ENCODE measurements around the gene INTS4.
A peak's percentile ranks its signal among the peaks of the same experiment; 100 is the strongest.
"Not testable (repeated sequence)": the region's sequence is repeated elsewhere in the genome, so short reads cannot be mapped to it uniquely, and the experiment has no call there.

Gene INTS4

DNA sequence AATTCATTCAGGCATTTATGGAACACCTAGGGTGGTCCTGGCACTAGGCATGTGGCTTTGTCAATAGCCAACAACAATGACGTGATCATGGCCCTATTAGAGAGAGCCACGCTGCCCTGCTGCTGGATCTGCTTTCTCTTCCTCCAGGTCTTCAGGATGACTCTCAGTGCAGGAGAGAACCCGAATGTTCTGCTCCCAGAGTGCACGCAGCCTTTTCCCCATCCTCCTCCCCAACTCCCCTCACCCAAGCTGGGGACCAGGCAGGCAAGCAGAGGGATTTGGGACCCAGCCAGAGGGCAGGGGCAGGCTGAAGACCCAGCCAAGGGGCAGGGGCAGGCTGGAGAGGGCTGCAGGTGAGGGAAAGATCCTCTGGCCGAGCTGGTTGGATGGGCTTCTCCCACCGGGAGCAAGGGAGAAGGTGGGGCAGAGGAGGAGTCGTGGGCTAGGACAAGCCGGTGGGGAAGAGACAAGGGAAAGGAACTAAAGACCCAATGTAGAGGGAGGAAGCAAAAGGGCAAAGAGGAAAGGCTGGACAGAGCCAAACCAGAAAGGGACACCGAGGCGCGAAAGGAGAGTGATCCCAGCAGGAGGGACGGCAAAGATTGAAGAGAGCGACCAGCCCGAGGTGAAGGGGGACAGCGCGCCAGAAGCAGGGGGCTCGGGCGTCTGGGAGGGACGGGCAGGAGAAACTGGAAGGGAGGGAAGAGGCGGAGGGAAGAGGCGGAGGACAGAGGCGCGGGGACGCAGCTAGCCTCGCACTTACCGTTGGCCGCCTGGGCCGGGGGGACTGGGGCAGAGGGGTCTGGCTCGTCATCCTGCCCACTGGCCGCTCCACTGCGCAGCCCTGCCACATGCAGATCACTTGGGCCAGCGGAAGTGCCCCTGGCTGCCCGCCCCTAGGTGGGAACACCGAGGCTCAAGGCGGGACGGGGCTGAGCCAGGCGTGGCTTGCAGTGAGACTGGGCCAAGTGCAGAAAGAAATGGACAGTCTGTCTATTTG, 28.2 kb upstream of the INTS4 start, which contains the start of gene KCTD14:
Gene KCTD14, minus strand, starts transcription at position 880 of the 1,000 bp plus-strand sequence. Its CDS starts 27 bp downstream, at position 853.
- no peak for DNase-seq (ENCODE audit: low read depth, low spot score)
- Histone ChIP-seq H3K4me3 (ENCODE audit: low read length) (peak within 1 kb of the TSS; percentile 50; the same call in 1 of the 2 replicates), H3K4me1 (ENCODE audit: control insufficient read depth, insufficient read depth, low read length) (peaks cover 2% of the 10 kb centered on the region; the same call in 1 of the 2 replicates), H3K27me3 (ENCODE audit: control insufficient read depth, insufficient read depth, low read length) (no peaks in the 10 kb centered on the region), H3K9me3 (ENCODE audit: control insufficient read depth, insufficient read depth, low read length) (no peaks in the 10 kb centered on the region), H3K36me3 (ENCODE audit: control insufficient read depth, insufficient read depth, low read length) (no peaks in the 10 kb centered on the region), H3K27ac (ENCODE audit: low read length) (no peak within 1 kb of the TSS)
- no CpG with 5 or more reads among the region's 37 CpGs for WGBS (ENCODE audit: insufficient coverage, insufficient read length)

DNA sequence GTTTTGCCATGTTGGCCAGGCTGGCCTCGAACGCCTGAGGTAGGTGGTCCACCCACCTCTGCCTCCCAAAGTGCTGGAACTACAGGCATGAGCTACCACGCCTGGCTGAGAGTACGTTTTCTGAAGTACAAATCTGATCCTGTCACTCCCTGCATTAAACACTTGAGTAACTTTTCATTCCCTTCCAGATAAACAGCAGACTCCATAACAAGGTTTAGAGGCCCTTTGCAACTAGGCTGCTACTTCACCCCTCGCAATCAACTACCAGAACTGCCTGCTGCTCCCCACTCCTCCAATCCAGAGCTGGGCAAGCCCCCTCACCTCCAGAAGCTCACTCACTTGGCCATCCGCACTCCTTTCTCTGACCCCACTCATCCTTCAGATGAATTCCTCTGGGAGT, 27.1 kb upstream of the INTS4 start:
- Histone ChIP-seq H3K4me3 (ENCODE audit: low read length) (no peak overlapping the region), H3K27ac (ENCODE audit: low read length) (no peak overlapping the region), H3K27me3 (ENCODE audit: control insufficient read depth, insufficient read depth, low read length) (no peaks in the 10 kb centered on the region), H3K36me3 (ENCODE audit: control insufficient read depth, insufficient read depth, low read length) (0 out of 2 replicates have a peak, but pooled peaks cover 5% of the 10 kb centered on the region), H3K4me1 (ENCODE audit: control insufficient read depth, insufficient read depth, low read length) (peaks cover 2% of the 10 kb centered on the region; the same call in 1 of the 2 replicates), H3K9me3 (ENCODE audit: control insufficient read depth, insufficient read depth, low read length) (no peaks in the 10 kb centered on the region)
- no CpG with 5 or more reads among the region's 6 CpGs for WGBS (ENCODE audit: insufficient coverage, insufficient read length)
- no peak for DNase-seq (ENCODE audit: low read depth, low spot score)

DNA sequence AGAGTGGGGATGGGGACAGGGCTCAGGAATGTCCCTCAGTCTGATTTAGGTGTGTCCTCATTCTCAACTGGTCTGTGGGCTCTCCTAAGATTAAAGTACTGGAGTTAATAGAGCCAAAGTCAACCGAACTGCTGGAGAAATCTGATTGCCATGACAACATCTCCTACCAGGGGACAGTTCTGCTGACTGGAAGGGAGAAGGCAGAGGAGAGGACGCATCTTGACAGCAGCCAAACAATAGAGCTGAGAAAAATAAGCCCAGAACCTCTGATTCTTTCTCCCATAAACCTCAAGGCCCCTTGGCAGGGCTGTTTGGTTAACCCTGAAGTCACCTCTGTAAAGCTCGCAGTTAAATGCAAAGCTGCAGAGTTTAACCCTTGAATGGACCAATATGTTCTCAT, 25.8 kb upstream of the INTS4 start:
- Histone ChIP-seq H3K27ac (ENCODE audit: low read length) (no peak overlapping the region), H3K27me3 (ENCODE audit: control insufficient read depth, insufficient read depth, low read length) (no peaks in the 10 kb centered on the region), H3K36me3 (ENCODE audit: control insufficient read depth, insufficient read depth, low read length) (peaks cover 6% of the 10 kb centered on the region; the same call in 1 of the 2 replicates), H3K4me3 (ENCODE audit: low read length) (no peak overlapping the region), H3K4me1 (ENCODE audit: control insufficient read depth, insufficient read depth, low read length) (peaks cover 2% of the 10 kb centered on the region; the same call in 1 of the 2 replicates), H3K9me3 (ENCODE audit: control insufficient read depth, insufficient read depth, low read length) (no peaks in the 10 kb centered on the region)
- no peak for DNase-seq (ENCODE audit: low read depth, low spot score)
- WGBS (ENCODE audit: insufficient coverage, insufficient read length): no CpG with 5 or more reads among the region's 3 CpGs

DNA sequence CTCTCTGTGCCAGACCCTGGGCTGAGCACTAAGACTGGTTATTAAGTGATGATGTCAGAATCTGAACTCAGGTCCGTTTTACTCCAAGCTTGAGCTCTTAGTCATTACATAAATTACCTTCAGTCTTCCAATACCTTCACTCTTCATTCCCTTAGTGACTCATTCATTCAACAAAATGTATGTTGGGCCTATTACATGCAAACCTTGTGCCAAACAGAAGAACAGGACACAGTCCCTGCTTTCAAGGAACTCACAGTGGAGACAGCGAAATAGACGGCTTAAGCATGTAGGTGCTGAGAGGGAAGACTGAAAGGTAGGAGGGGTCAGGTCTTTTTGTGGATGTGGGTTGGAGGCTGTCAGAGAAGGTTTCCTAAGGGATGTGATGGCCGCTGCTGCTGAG, 25.3 kb upstream of the INTS4 start:
- no CpG with 5 or more reads among the region's 4 CpGs for WGBS (ENCODE audit: insufficient coverage, insufficient read length)
- no peaks in the 10 kb centered on the region for H3K27me3 ChIP-seq (ENCODE audit: control insufficient read depth, insufficient read depth, low read length)

DNA sequence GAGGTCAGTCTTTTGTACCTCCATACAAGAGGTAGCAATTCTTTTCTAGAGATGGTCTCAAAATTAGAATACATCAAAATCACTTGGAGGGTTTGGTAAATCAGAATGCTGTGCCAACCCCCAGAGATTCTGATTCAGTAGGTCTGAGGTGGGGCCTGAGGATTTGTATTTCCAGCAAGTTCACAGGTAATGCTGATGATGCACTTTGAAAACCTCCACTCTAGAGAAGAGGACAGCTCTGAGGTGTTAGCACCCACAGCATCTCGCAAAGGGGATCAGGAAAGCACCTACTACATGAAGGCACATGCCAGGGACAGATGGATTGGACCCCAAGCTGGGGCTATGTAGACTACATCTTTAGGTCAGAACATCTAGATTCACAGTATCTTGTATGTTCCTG, 21.4 kb upstream of the INTS4 start:
- Histone ChIP-seq H3K4me3 (ENCODE audit: low read length) (no peak overlapping the region), H3K9me3 (ENCODE audit: control insufficient read depth, insufficient read depth, low read length) (no peaks in the 10 kb centered on the region), H3K36me3 (ENCODE audit: control insufficient read depth, insufficient read depth, low read length) (peaks cover 6% of the 10 kb centered on the region; the same call in 1 of the 2 replicates), H3K27ac (ENCODE audit: low read length) (no peak overlapping the region), H3K4me1 (ENCODE audit: control insufficient read depth, insufficient read depth, low read length) (no peaks in the 10 kb centered on the region), H3K27me3 (ENCODE audit: control insufficient read depth, insufficient read depth, low read length) (no peaks in the 10 kb centered on the region)
- no peak for DNase-seq (ENCODE audit: low read depth, low spot score)
- no CpG with 5 or more reads among the region's 1 CpG for WGBS (ENCODE audit: insufficient coverage, insufficient read length)

More for the DNA sequence above, 25.3 kb upstream of the INTS4 start:
- Histone ChIP-seq H3K36me3 (ENCODE audit: control insufficient read depth, insufficient read depth, low read length) (peaks cover 6% of the 10 kb centered on the region; the same call in 1 of the 2 replicates), H3K4me1 (ENCODE audit: control insufficient read depth, insufficient read depth, low read length) (peaks cover 2% of the 10 kb centered on the region; the same call in 1 of the 2 replicates), H3K4me3 (ENCODE audit: low read length) (no peak overlapping the region), H3K27ac (ENCODE audit: low read length) (no peak overlapping the region), H3K9me3 (ENCODE audit: control insufficient read depth, insufficient read depth, low read length) (no peaks in the 10 kb centered on the region)
- DNase-seq (ENCODE audit: low read depth, low spot score): no peak

DNA sequence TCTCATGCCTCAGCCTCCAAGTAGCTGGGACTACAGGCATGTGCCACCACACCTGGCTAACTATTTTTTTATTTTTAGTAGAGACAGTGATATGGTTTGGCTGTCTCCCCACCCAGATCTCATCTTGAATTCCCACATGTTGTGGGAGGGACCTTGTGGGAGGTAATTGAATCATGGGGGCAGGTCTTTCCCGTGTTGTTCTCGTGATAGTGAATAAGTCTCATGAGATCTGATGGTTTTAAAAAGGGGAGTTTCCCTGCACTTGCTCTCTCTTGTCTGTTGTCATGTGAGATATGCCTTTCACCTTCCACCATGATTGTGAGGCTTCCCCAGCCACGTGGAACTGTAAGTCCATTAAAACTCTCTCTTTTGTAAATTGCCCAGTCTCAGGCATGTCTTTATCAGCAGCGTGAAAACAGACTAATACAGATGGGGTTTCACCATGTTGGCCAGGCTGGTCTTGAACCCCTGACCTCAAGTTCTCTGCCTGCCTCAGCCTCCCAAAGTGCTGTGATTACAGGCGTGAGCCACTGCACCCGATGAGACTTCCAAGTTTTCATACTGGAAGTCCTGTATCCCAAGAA, 20.6 kb upstream of the INTS4 start:
- H3K27me3 ChIP-seq (ENCODE audit: control insufficient read depth, insufficient read depth, low read length); H3K27ac ChIP-seq (ENCODE audit: low read length); H3K36me3 ChIP-seq (ENCODE audit: control insufficient read depth, insufficient read depth, low read length); H3K4me3 ChIP-seq (ENCODE audit: low read length); H3K9me3 ChIP-seq (ENCODE audit: control insufficient read depth, insufficient read depth, low read length); DNase-seq (ENCODE audit: low read depth, low spot score); H3K4me1 ChIP-seq (ENCODE audit: control insufficient read depth, insufficient read depth, low read length): not testable (repeated sequence)
- WGBS (ENCODE audit: insufficient coverage, insufficient read length): no CpG with 5 or more reads among the region's 6 CpGs

DNA sequence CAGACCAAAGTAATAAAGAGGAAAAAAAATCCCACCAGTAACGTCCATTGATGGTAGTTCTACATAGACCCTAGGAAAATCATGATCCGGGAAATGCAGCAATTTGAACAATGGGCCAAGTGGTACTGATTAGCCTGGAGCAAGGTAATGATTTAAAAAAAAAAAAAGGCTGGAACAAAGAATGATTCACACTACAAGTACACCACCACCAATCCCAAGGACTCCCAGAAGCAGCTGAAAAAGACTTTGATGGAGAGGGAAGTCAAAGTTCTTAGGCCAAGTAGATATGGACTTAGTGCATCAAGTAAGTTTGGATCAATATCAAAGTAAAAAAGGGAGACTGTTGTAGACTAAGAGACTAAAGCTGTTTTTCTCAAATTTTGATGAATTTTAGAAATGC, 16.8 kb upstream of the INTS4 start:
- DNase-seq (ENCODE audit: low read depth, low spot score): no peak
- Histone ChIP-seq H3K4me1 (ENCODE audit: control insufficient read depth, insufficient read depth, low read length) (no peaks in the 10 kb centered on the region), H3K9me3 (ENCODE audit: control insufficient read depth, insufficient read depth, low read length) (no peaks in the 10 kb centered on the region), H3K4me3 (ENCODE audit: low read length) (no peak overlapping the region), H3K27me3 (ENCODE audit: control insufficient read depth, insufficient read depth, low read length) (no peaks in the 10 kb centered on the region), H3K36me3 (ENCODE audit: control insufficient read depth, insufficient read depth, low read length) (no peaks in the 10 kb centered on the region; the same call in 1 of the 2 replicates), H3K27ac (ENCODE audit: low read length) (no peak overlapping the region)
- no CpG with 5 or more reads among the region's 2 CpGs for WGBS (ENCODE audit: insufficient coverage, insufficient read length)

DNA sequence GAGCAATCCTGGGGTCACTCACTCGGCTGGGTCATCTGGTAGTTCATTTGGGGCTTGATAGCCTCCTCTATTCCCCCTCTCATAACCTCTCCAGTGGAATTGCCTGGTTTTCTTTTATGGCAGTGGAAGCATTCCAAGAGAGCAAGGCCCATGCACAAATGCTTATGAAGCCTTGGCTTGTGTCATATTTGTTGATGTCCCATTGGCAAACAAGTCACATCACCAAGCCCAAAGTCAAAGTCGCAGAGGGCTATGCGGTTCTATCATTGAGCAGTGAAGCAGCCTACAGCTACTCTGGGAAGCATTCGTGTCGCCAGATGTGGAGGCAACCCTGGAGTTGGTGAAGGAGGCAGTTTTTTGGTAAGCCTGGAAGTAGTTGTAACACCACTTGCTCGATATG, 16.3 kb upstream of the INTS4 start:
- H3K27me3 ChIP-seq (ENCODE audit: control insufficient read depth, insufficient read depth, low read length): no peaks in the 10 kb centered on the region
- WGBS (ENCODE audit: insufficient coverage, insufficient read length): no CpG with 5 or more reads among the region's 6 CpGs
- no peaks in the 10 kb centered on the region for H3K36me3 ChIP-seq (ENCODE audit: control insufficient read depth, insufficient read depth, low read length)
- H3K4me1 ChIP-seq (ENCODE audit: control insufficient read depth, insufficient read depth, low read length): no peaks in the 10 kb centered on the region
- H3K27ac ChIP-seq (ENCODE audit: low read length): no peak overlapping the region
- H3K9me3 ChIP-seq (ENCODE audit: control insufficient read depth, insufficient read depth, low read length): no peaks in the 10 kb centered on the region
- no peak for DNase-seq (ENCODE audit: low read depth, low spot score)
- no peak overlapping the region for H3K4me3 ChIP-seq (ENCODE audit: low read length)

DNA sequence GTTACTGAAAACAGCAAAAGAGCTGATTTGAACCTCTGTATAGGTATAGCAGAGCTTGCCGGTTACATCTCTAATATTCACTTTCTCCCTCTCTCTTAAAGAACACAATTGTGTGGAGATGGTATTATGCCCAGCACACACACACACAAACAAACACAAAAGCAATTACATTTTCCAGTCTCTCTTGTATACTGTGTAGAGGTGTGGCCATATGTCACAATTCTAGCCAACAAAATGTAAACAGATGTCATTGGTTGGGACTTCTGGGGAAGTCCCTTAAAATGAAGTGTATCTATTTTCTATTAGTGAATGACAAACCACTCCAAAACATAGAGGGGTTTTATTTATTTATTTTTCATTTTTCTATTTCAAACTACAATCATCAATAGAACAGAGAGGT, 15.8 kb upstream of the INTS4 start:
- Histone ChIP-seq H3K4me1 (ENCODE audit: control insufficient read depth, insufficient read depth, low read length) (no peaks in the 10 kb centered on the region), H3K4me3 (ENCODE audit: low read length) (no peak overlapping the region), H3K27me3 (ENCODE audit: control insufficient read depth, insufficient read depth, low read length) (no peaks in the 10 kb centered on the region), H3K9me3 (ENCODE audit: control insufficient read depth, insufficient read depth, low read length) (no peaks in the 10 kb centered on the region), H3K27ac (ENCODE audit: low read length) (no peak overlapping the region), H3K36me3 (ENCODE audit: control insufficient read depth, insufficient read depth, low read length) (no peaks in the 10 kb centered on the region)
- no peak for DNase-seq (ENCODE audit: low read depth, low spot score)
- WGBS (ENCODE audit: insufficient coverage, insufficient read length): no CpG with 5 or more reads among the region's 1 CpG

DNA sequence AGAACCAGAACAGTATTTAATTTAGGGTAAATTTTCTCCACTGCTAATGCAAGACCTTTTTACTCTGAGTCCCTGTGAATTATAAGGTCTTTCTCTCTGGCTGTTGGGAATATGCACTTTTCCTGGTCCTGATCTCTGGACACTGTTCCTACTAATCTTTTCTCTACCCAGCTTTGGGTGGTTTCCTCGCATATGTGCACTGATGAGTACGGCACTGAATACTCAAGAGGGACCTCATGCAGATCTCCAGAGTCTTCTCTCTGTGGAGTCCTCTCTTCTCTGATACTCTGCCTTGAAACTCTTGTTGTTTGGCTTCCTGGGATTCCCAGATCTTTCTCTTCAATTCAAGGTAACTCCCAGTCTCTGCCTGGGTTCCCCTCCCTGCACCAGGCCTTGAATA, 14.6 kb upstream of the INTS4 start:
- H3K4me1 ChIP-seq (ENCODE audit: control insufficient read depth, insufficient read depth, low read length): no peaks in the 10 kb centered on the region
- no peaks in the 10 kb centered on the region for H3K36me3 ChIP-seq (ENCODE audit: control insufficient read depth, insufficient read depth, low read length)
- no peak overlapping the region for H3K4me3 ChIP-seq (ENCODE audit: low read length)
- DNase-seq (ENCODE audit: low read depth, low spot score): no peak
- no peaks in the 10 kb centered on the region for H3K27me3 ChIP-seq (ENCODE audit: control insufficient read depth, insufficient read depth, low read length)
- H3K27ac ChIP-seq (ENCODE audit: low read length): no peak overlapping the region
- no CpG with 5 or more reads among the region's 2 CpGs for WGBS (ENCODE audit: insufficient coverage, insufficient read length)
- no peaks in the 10 kb centered on the region for H3K9me3 ChIP-seq (ENCODE audit: control insufficient read depth, insufficient read depth, low read length)

Data from iPS DF 6.9 (cell line).